CD14-positive monocyte (primary cell): ENCODE results near the gene ZMYM5. TPM values are rescaled to one million over a fixed set of nuclear protein-coding genes. Genes with fewer than 3 reads are reported as not detected.
A peak's percentile ranks its signal among the peaks of the same experiment; 100 is the strongest.

ENCODE experiments used
- DNase-seq, 3 donors: peaks; one replicate each; pipeline ENCODE4 v3.0.0-alpha.2; 2011 to 2022
- H2AFZ ChIP-seq: 2 replicates; pipeline ENCODE4 v1.6.0; 2012; ENCODE audit warnings: mild to moderate bottlenecking, low read depth, low read length, inconsistent platforms; ENCODE audit not compliant: insufficient read depth, poor library complexity, severe bottlenecking
- H3K27ac ChIP-seq, 2 donors: 1 replicate in 1 of 2; 2 replicates in 1 of 2; pipeline ENCODE4 v1.5.1; 2012 to 2013; ENCODE audit warnings: low read length in 2 of 2, control low read depth in 1 of 2, inconsistent platforms in 1 of 2, low read depth in 1 of 2, mild to moderate bottlenecking in 1 of 2
- H3K27me3 ChIP-seq, 2 donors: one replicate each; pipeline versions ENCODE4 v1.6.0 to v1.6.1; 2011 to 2013; ENCODE audit warnings: low read length in 2 of 2; ENCODE audit not compliant: control insufficient read depth in 2 of 2, insufficient read depth in 2 of 2
- H3K36me3 ChIP-seq, 2 donors: replicated peaks in 1 of 2; 1 replicate in 1 of 2; 2 replicates in 1 of 2; pipeline versions ENCODE4 v1.5.1 to v1.6.1; 2012 to 2013; ENCODE audit warnings: low read length in 2 of 2, control low read depth in 1 of 2, inconsistent platforms in 1 of 2, mild to moderate bottlenecking in 1 of 2; ENCODE audit not compliant: insufficient read depth in 2 of 2, control insufficient read depth in 1 of 2
- H3K4me1 ChIP-seq, 2 donors: 1 replicate in 1 of 2; 2 replicates in 1 of 2; pipeline versions ENCODE4 v1.5.1 to v1.6.1; 2012 to 2013; ENCODE audit warnings: low read length in 2 of 2, control low read depth in 1 of 2, inconsistent platforms in 1 of 2, mild to moderate bottlenecking in 1 of 2, moderate library complexity in 1 of 2; ENCODE audit not compliant: insufficient read depth in 2 of 2, control insufficient read depth in 1 of 2
- H3K4me2 ChIP-seq: replicated peaks from 2 replicates; pipeline ENCODE3; 2012; ENCODE audit warnings: low read length, moderate library complexity, mild to moderate bottlenecking; ENCODE audit not compliant: poor library complexity, severe bottlenecking; ENCODE audit errors: extremely low read depth
- H3K4me3 ChIP-seq, 3 experiments: fragments of 200-600 bp in 1 of 3; sonication (generic) in 1 of 3; replicated peaks in 1 of 3; 1 replicate in 2 of 3; 2 replicates in 1 of 3; pipeline ENCODE4 v1.5.1; 2011 to 2013; ENCODE audit warnings: low read length in 3 of 3, mild to moderate bottlenecking in 3 of 3, control low read depth in 2 of 3, low read depth in 2 of 3, inconsistent platforms in 1 of 3, moderate library complexity in 1 of 3
- H3K79me2 ChIP-seq: 2 replicates; pipeline ENCODE4 v1.6.0; 2012; ENCODE audit warnings: mild to moderate bottlenecking, control low read depth, inconsistent platforms, low read length, moderate library complexity; ENCODE audit not compliant: insufficient read depth
- H3K9ac ChIP-seq: 2 replicates; pipeline ENCODE4 v1.6.0; 2017; ENCODE audit warnings: low read length, mild to moderate bottlenecking; ENCODE audit not compliant: insufficient read depth, poor library complexity, severe bottlenecking
- H3K9me3 ChIP-seq, 2 donors: replicated peaks in 1 of 2; 1 replicate in 1 of 2; 2 replicates in 1 of 2; pipeline versions ENCODE4 v1.5.1 to v1.6.1; 2012 to 2013; ENCODE audit warnings: low read length in 2 of 2, control low read depth in 1 of 2; ENCODE audit not compliant: control insufficient read depth in 1 of 2, insufficient read depth in 1 of 2
- H4K20me1 ChIP-seq: 2 replicates; pipeline ENCODE4 v1.6.0; 2012; ENCODE audit warnings: mild to moderate bottlenecking, low read length, control low read depth, moderate library complexity; ENCODE audit not compliant: insufficient read depth
- H3K27ac Mint-ChIP-seq, 7 donors: one replicate each; pipeline ENCODE4 v1.8.0; 2020; ENCODE audit warnings: mild to moderate bottlenecking in 7 of 7, mixed read lengths in 7 of 7, moderate library complexity in 6 of 7, inconsistent platforms in 2 of 7
- H3K27me3 Mint-ChIP-seq, 3 donors: one replicate each; pipeline ENCODE4 v1.8.0; 2021 to 2022; ENCODE audit warnings: low read depth in 3 of 3, mild to moderate bottlenecking in 3 of 3, mixed read lengths in 3 of 3, moderate library complexity in 3 of 3, inconsistent platforms in 1 of 3
- H3K36me3 Mint-ChIP-seq, 2 donors: one replicate each; pipeline ENCODE4 v1.8.0; 2020; ENCODE audit warnings: mixed read lengths in 2 of 2, inconsistent platforms in 1 of 2, mild to moderate bottlenecking in 1 of 2
- H3K4me1 Mint-ChIP-seq: one replicate; pipeline ENCODE4 v1.8.0; 2020; ENCODE audit warnings: mild to moderate bottlenecking, mixed read lengths
- H3K4me3 Mint-ChIP-seq, 2 donors: one replicate each; pipeline ENCODE4 v1.8.0; 2020; ENCODE audit warnings: mild to moderate bottlenecking in 2 of 2, mixed read lengths in 2 of 2, moderate library complexity in 1 of 2
- H3K9me3 Mint-ChIP-seq, 7 donors: one replicate each; pipeline ENCODE4 v1.8.0; 2020 to 2022; ENCODE audit warnings: mixed read lengths in 7 of 7, mild to moderate bottlenecking in 6 of 7, moderate library complexity in 6 of 7, inconsistent platforms in 2 of 7
- CTCF ChIP-seq: fragments of 200-600 bp; IDR thresholded peaks from one replicate; pipeline ENCODE4 v1.8.0; 2022; ENCODE audit warnings: antibody characterized with exemption, mild to moderate bottlenecking
- WGBS: methylation state at CpG from one replicate; pipeline ENCODE4 v1.1.5; 2013; ENCODE audit warnings: missing lambda C conversion rate; ENCODE audit not compliant: insufficient coverage; 5-methylcytosine and 5-hydroxymethylcytosine counted together
- intact Hi-C, 2 donors: fragments of 100-400 bp; cut with micrococcal nuclease; formaldehyde crosslinking; loops; one replicate each; pipeline versions ENCODE4 v1.15.0 to v1.15.1; 2023
- polyA plus RNA-seq, 3 donors: library from polyadenylated mRNA; depleted of rRNA in 1 of 3; unstranded in 2 of 3; stranded (reverse) in 1 of 3; fragments of 300-500 nt in 2 of 3; fragments of >200 nt in 1 of 3; fragmentation: Illumina TruSeq in 2 of 3; gene quantifications; 1 replicate in 2 of 3; 2 replicates in 1 of 3; pipeline ENCODE4 v1.2.3, GENCODE V29; 2012 to 2021

Gene ZMYM5
- polyA plus RNA-seq, 3 donors = 11.1 to 13.2 (median 11.1) TPM

GRCh38 chr13:19805765-19806164 is 57.7 kb downstream of the ZMYM5 start:
- intact Hi-C loops = no loop called here
- H3K4me3 ChIP-seq = no peak overlapping the region
- no peak overlapping the region for H3K4me2 ChIP-seq
- H4K20me1 ChIP-seq = no peaks in the 10 kb centered on the region
- Mint-ChIP-seq H3K4me3 (no peak overlapping the region), H3K4me1 (peaks cover 2% of the 10 kb centered on the region), H3K36me3 (peaks cover 7 to 14% of the 10 kb centered on the region in 2 donors), H3K27me3 (no peaks in the 10 kb centered on the region), H3K9me3 (no peaks in the 10 kb centered on the region), H3K27ac (peak overlapping the region in 1 of 7 donors; percentile 79)
- H2AFZ ChIP-seq = no peak overlapping the region
- no peak overlapping the region for H3K27ac ChIP-seq
- no peak for DNase-seq
- H3K9me3 ChIP-seq = no peaks in the 10 kb centered on the region
- H3K9ac ChIP-seq = no peak overlapping the region
- 100% methylated on average over 4 of the region's 4 CpGs for WGBS
- H3K4me1 ChIP-seq = no peaks in the 10 kb centered on the region
- no peaks in the 10 kb centered on the region for H3K27me3 ChIP-seq
- no peak for TF ChIP-seq CTCF
- no peaks in the 10 kb centered on the region for H3K36me3 ChIP-seq
- no peaks in the 10 kb centered on the region for H3K79me2 ChIP-seq

GRCh38 chr13:19795956-19796355 is 67.5 kb downstream of the ZMYM5 start:
- TF ChIP-seq CTCF = no peak

More at GRCh38 chr13:19795956-19796355, 67.5 kb downstream of the ZMYM5 start:
- Histone ChIP-seq H3K9me3 (no peaks in the 10 kb centered on the region), H3K4me2 (no peak overlapping the region), H4K20me1 (no peaks in the 10 kb centered on the region), H3K79me2 (no peaks in the 10 kb centered on the region), H3K27ac (no peak overlapping the region), H3K4me3 (no peak overlapping the region), H2AFZ (no peak overlapping the region), H3K27me3 (no peaks in the 10 kb centered on the region), H3K4me1 (peaks cover 26 to 28% of the 10 kb centered on the region in 2 donors), H3K9ac (no peak overlapping the region), H3K36me3 (no peaks in the 10 kb centered on the region)
- Mint-ChIP-seq H3K4me1 (peaks cover 29% of the 10 kb centered on the region), H3K4me3 (no peak overlapping the region), H3K27me3 (no peaks in the 10 kb centered on the region), H3K9me3 (peaks cover 0 to 3% (median 0%) of the 10 kb centered on the region in 7 donors), H3K36me3 (no peaks in the 10 kb centered on the region), H3K27ac (peak overlapping the region in 4 of 7 donors; percentile 44 to 79 (median 60))
- intact Hi-C loops = no loop called here
- DNase-seq = no peak
- 94% methylated on average over 3 of the region's 7 CpGs for WGBS
